GM21360 (cell line): ENCODE results near the gene BMP7.

ENCODE experiments used
- ATAC-seq: cut with Tn5 transposase; IDR thresholded peaks from one replicate; pipeline ENCODE4 v1.9.1; 2021; ENCODE audit warnings: mild to moderate bottlenecking, moderate library complexity; ENCODE audit not compliant: unreplicated experiment

BMP7 gene

GRCh38 chr20:57266291-57267157 is at the start of gene BMP7:
Gene BMP7, minus strand, starts transcription at chr20:57266641. Its CDS starts 519 bp downstream, at chr20:57266122.
- no peak for ATAC-seq

- no peak for ATAC-seq
These were observed 49.6 kb upstream of the BMP7 start for GRCh38 chr20:57315976-57316480.

- ATAC-seq = no peak
These were observed 48.9 kb upstream of the BMP7 start for GRCh38 chr20:57315083-57315975.

GRCh38 chr20:57313951-57314350 is 47.5 kb upstream of the BMP7 start:
- ATAC-seq = no peak

GRCh38 chr20:57313230-57313629 is 46.8 kb upstream of the BMP7 start:
- no peak for ATAC-seq

GRCh38 chr20:57312138-57312537 is 45.7 kb upstream of the BMP7 start:
- ATAC-seq = no peak

- ATAC-seq = no peak
These were observed 44.5 kb upstream of the BMP7 start for GRCh38 chr20:57310821-57311514.

GRCh38 chr20:57309544-57310115 is 43.2 kb upstream of the BMP7 start:
- no peak for ATAC-seq

- no peak for ATAC-seq
These were observed 42.2 kb upstream of the BMP7 start for GRCh38 chr20:57308451-57309271.

- ATAC-seq = no peak
These were observed 40.3 kb upstream of the BMP7 start for GRCh38 chr20:57306747-57307146.

GRCh38 chr20:57301026-57301425 is 34.6 kb upstream of the BMP7 start:
- ATAC-seq = no peak

GRCh38 chr20:57298457-57298856 is 32.0 kb upstream of the BMP7 start:
- no peak for ATAC-seq

GRCh38 chr20:57294550-57294949 is 28.1 kb upstream of the BMP7 start:
- no peak for ATAC-seq

GRCh38 chr20:57293995-57294394 is 27.6 kb upstream of the BMP7 start:
- ATAC-seq = no peak

- no peak for ATAC-seq
These were observed 26.2 kb upstream of the BMP7 start for GRCh38 chr20:57292611-57293010.

- no peak for ATAC-seq
These were observed 25.3 kb upstream of the BMP7 start for GRCh38 chr20:57291694-57292093.

GRCh38 chr20:57291003-57291402 is 24.6 kb upstream of the BMP7 start:
- no peak for ATAC-seq

- ATAC-seq = no peak
These were observed 23.7 kb upstream of the BMP7 start for GRCh38 chr20:57290178-57290484.

- ATAC-seq = no peak
These were observed 23.1 kb upstream of the BMP7 start for GRCh38 chr20:57289391-57290177.
